ENCODE measurements around the gene KCTD3.

KCTD3 gene

GRCh38 chr1:215584389-215584788 lies 17.3 kb downstream of the KCTD3 start:
- Histone ChIP-seq H3K4me3 (ENCODE audit: low read depth, low read length) (no peak overlapping the region), H3K14ac (ENCODE audit: low read length) (no peak overlapping the region), H2BK5ac (ENCODE audit: low read depth, low read length, poor library complexity) (no peak overlapping the region), H3K79me2 (ENCODE audit: control insufficient read depth, insufficient read depth, low read length, poor library complexity) (no peaks in the 10 kb centered on the region), H2BK120ac (ENCODE audit: insufficient read depth, low read length, poor library complexity) (no peak overlapping the region), H2AK5ac (ENCODE audit: low read length) (no peak overlapping the region), H4K91ac (ENCODE audit: low read depth, low read length) (no peak overlapping the region), H3K27me3 (ENCODE audit: insufficient read depth, low read length) (no peaks in the 10 kb centered on the region), H4K8ac (ENCODE audit: low read depth, low read length) (no peak overlapping the region), H3K4ac (ENCODE audit: low read depth, low read length) (no peak overlapping the region), H3K79me1 (ENCODE audit: low read length) (no peaks in the 10 kb centered on the region), H3K27ac (ENCODE audit: low read depth, low read length) (no peak overlapping the region), H3K4me1 (ENCODE audit: control insufficient read depth in 1 of 2, insufficient read depth in 2 of 2, low read length in 2 of 2) (peaks cover 0 to 4% of the 10 kb centered on the region in 2 experiments), H4K12ac (ENCODE audit: low read depth, low read length) (no peak overlapping the region), H3K18ac (ENCODE audit: low read length) (no peak overlapping the region), H3K9ac (ENCODE audit: low read length) (no peak overlapping the region), H2BK12ac (ENCODE audit: low read length) (no peak overlapping the region), H3K36me3 (ENCODE audit: control insufficient read depth in 1 of 2, insufficient read depth in 2 of 2, low read length in 2 of 2) (peaks cover 2 to 4% of the 10 kb centered on the region in 2 experiments), H3K4me2 (ENCODE audit: low read length) (no peak overlapping the region), H2AFZ (ENCODE audit: insufficient read depth, low read length, poor library complexity) (no peak overlapping the region), H3K23ac (ENCODE audit: low read length) (no peak overlapping the region), H3K9me3 (ENCODE audit: insufficient read depth, low read depth, low read length) (no peaks in the 10 kb centered on the region)
- no peak for DNase-seq
- no CpG with 5 or more reads among the region's 1 CpG for WGBS (ENCODE audit: extremely low coverage, insufficient coverage, insufficient read length)

GRCh38 chr1:215589650-215590435 lies 22.7 kb downstream of the KCTD3 start:
- no CpG with 5 or more reads among the region's 4 CpGs for WGBS (ENCODE audit: extremely low coverage, insufficient coverage, insufficient read length)
- Histone ChIP-seq H4K12ac (ENCODE audit: low read depth, low read length) (no peak overlapping the region), H3K36me3 (ENCODE audit: control insufficient read depth in 1 of 2, insufficient read depth in 2 of 2, low read length in 2 of 2) (peaks cover 0 to 3% of the 10 kb centered on the region in 2 experiments), H3K79me2 (ENCODE audit: control insufficient read depth, insufficient read depth, low read length, poor library complexity) (no peaks in the 10 kb centered on the region), H4K8ac (ENCODE audit: low read depth, low read length) (no peak overlapping the region), H2BK12ac (ENCODE audit: low read length) (no peak overlapping the region), H3K4me3 (ENCODE audit: low read depth, low read length) (no peak overlapping the region), H4K91ac (ENCODE audit: low read depth, low read length) (no peak overlapping the region), H3K79me1 (ENCODE audit: low read length) (no peaks in the 10 kb centered on the region), H3K14ac (ENCODE audit: low read length) (no peak overlapping the region), H2AFZ (ENCODE audit: insufficient read depth, low read length, poor library complexity) (no peak overlapping the region), H2BK5ac (ENCODE audit: low read depth, low read length, poor library complexity) (no peak overlapping the region), H3K23ac (ENCODE audit: low read length) (no peak overlapping the region), H3K4ac (ENCODE audit: low read depth, low read length) (no peak overlapping the region), H3K4me2 (ENCODE audit: low read length) (no peak overlapping the region), H3K9me3 (ENCODE audit: insufficient read depth, low read depth, low read length) (no peaks in the 10 kb centered on the region), H2BK120ac (ENCODE audit: insufficient read depth, low read length, poor library complexity) (no peak overlapping the region), H3K27me3 (ENCODE audit: insufficient read depth, low read length) (no peaks in the 10 kb centered on the region), H3K4me1 (ENCODE audit: control insufficient read depth in 1 of 2, insufficient read depth in 2 of 2, low read length in 2 of 2) (no peaks in the 10 kb centered on the region), H3K18ac (ENCODE audit: low read length) (no peak overlapping the region), H3K9ac (ENCODE audit: low read length) (no peak overlapping the region), H2AK5ac (ENCODE audit: low read length) (no peak overlapping the region), H3K27ac (ENCODE audit: low read depth, low read length) (no peak overlapping the region)
- DNase-seq = no peak

- Histone ChIP-seq H3K36me3 (ENCODE audit: control insufficient read depth in 1 of 2, insufficient read depth in 2 of 2, low read length in 2 of 2) (peaks cover 0 to 3% of the 10 kb centered on the region in 2 experiments), H3K4me2 (ENCODE audit: low read length) (no peak overlapping the region), H4K8ac (ENCODE audit: low read depth, low read length) (no peak overlapping the region), H3K9me3 (ENCODE audit: insufficient read depth, low read depth, low read length) (no peaks in the 10 kb centered on the region), H2BK5ac (ENCODE audit: low read depth, low read length, poor library complexity) (no peak overlapping the region), H4K12ac (ENCODE audit: low read depth, low read length) (peak overlapping the region; percentile 43), H2AFZ (ENCODE audit: insufficient read depth, low read length, poor library complexity) (no peak overlapping the region), H3K4me1 (ENCODE audit: control insufficient read depth in 1 of 2, insufficient read depth in 2 of 2, low read length in 2 of 2) (no peaks in the 10 kb centered on the region), H3K9ac (ENCODE audit: low read length) (no peak overlapping the region), H2AK5ac (ENCODE audit: low read length) (no peak overlapping the region), H3K79me2 (ENCODE audit: control insufficient read depth, insufficient read depth, low read length, poor library complexity) (no peaks in the 10 kb centered on the region), H3K4ac (ENCODE audit: low read depth, low read length) (no peak overlapping the region), H4K91ac (ENCODE audit: low read depth, low read length) (no peak overlapping the region), H3K79me1 (ENCODE audit: low read length) (no peaks in the 10 kb centered on the region), H3K4me3 (ENCODE audit: low read depth, low read length) (no peak overlapping the region), H2BK120ac (ENCODE audit: insufficient read depth, low read length, poor library complexity) (no peak overlapping the region), H2BK12ac (ENCODE audit: low read length) (no peak overlapping the region), H3K27me3 (ENCODE audit: insufficient read depth, low read length) (no peaks in the 10 kb centered on the region), H3K27ac (ENCODE audit: low read depth, low read length) (no peak overlapping the region), H3K23ac (ENCODE audit: low read length) (no peak overlapping the region), H3K18ac (ENCODE audit: low read length) (no peak overlapping the region), H3K14ac (ENCODE audit: low read length) (no peak overlapping the region)
- no CpG with 5 or more reads among the region's 4 CpGs for WGBS (ENCODE audit: extremely low coverage, insufficient coverage, insufficient read length)
- DNase-seq = no peak
These were observed 23.8 kb downstream of the KCTD3 start for GRCh38 chr1:215590779-215591491.

- H2AK5ac ChIP-seq (ENCODE audit: low read length) = no peak overlapping the region
- H3K4ac ChIP-seq (ENCODE audit: low read depth, low read length) = no peak overlapping the region
- H2BK5ac ChIP-seq (ENCODE audit: low read depth, low read length, poor library complexity) = no peak overlapping the region
- DNase-seq = no peak
- H3K9ac ChIP-seq (ENCODE audit: low read length) = no peak overlapping the region
- no peaks in the 10 kb centered on the region for H3K9me3 ChIP-seq (ENCODE audit: insufficient read depth, low read depth, low read length)
- H4K12ac ChIP-seq (ENCODE audit: low read depth, low read length) = no peak overlapping the region
- H3K79me1 ChIP-seq (ENCODE audit: low read length) = no peaks in the 10 kb centered on the region
- no peak overlapping the region for H3K14ac ChIP-seq (ENCODE audit: low read length)
- H3K23ac ChIP-seq (ENCODE audit: low read length) = no peak overlapping the region
- H3K79me2 ChIP-seq (ENCODE audit: control insufficient read depth, insufficient read depth, low read length, poor library complexity) = no peaks in the 10 kb centered on the region
- H3K36me3 ChIP-seq (ENCODE audit: control insufficient read depth in 1 of 2, insufficient read depth in 2 of 2, low read length in 2 of 2) = peaks cover 0 to 3% of the 10 kb centered on the region in 2 experiments
- no peak overlapping the region for H4K8ac ChIP-seq (ENCODE audit: low read depth, low read length)
- no CpG with 5 or more reads among the region's 3 CpGs for WGBS (ENCODE audit: extremely low coverage, insufficient coverage, insufficient read length)
- no peak overlapping the region for H3K27ac ChIP-seq (ENCODE audit: low read depth, low read length)
- no peak overlapping the region for H2AFZ ChIP-seq (ENCODE audit: insufficient read depth, low read length, poor library complexity)
- H3K4me2 ChIP-seq (ENCODE audit: low read length) = no peak overlapping the region
- no peak overlapping the region for H4K91ac ChIP-seq (ENCODE audit: low read depth, low read length)
- no peaks in the 10 kb centered on the region for H3K27me3 ChIP-seq (ENCODE audit: insufficient read depth, low read length)
- no peaks in the 10 kb centered on the region for H3K4me1 ChIP-seq (ENCODE audit: control insufficient read depth in 1 of 2, insufficient read depth in 2 of 2, low read length in 2 of 2)
- H3K4me3 ChIP-seq (ENCODE audit: low read depth, low read length) = no peak overlapping the region
- H3K18ac ChIP-seq (ENCODE audit: low read length) = no peak overlapping the region
- H2BK120ac ChIP-seq (ENCODE audit: insufficient read depth, low read length, poor library complexity) = no peak overlapping the region
- H2BK12ac ChIP-seq (ENCODE audit: low read length) = no peak overlapping the region
These were observed 27.5 kb downstream of the KCTD3 start for GRCh38 chr1:215594640-215595039.
